Sciatic nerve (tissue), 2 donors: ENCODE results near the gene TBC1D9. TPM values are rescaled to one million over a fixed set of nuclear protein-coding genes. Genes with fewer than 3 reads are reported as not detected.

ENCODE experiments used
- ATAC-seq: fragments of 200-7000 bp; cut with Tn5 transposase; one replicate; pipeline ENCODE4 v1.9.1; 2020; ENCODE audit warnings: mild to moderate bottlenecking, moderate library complexity
- DNase-seq: peaks from one replicate; pipeline ENCODE4 v3.0.0-alpha.2; 2020; ENCODE audit warnings: low spot score
- intact Hi-C: fragments of 100-400 bp; cut with DNase I; formaldehyde crosslinking; loops from one replicate; pipeline ENCODE4 v1.14.2; 2022
- total RNA-seq: library from RNA; stranded (reverse); fragmentation: NEBNext Ultra II Directional; extraction: Animal tissue kit (Norgen Biotek cat#: 25700); gene quantifications from one replicate; pipeline ENCODE4 v1.2.1, GENCODE V29; 2021
- donor health status: DM: no; HTN: no; CAD: no.
- donor health status: DM: no; HTN: no; CAD: no.

The TBC1D9 gene
- total RNA-seq, 1 donor from 2014 or later = 27.2 TPM

- ATAC-seq = no peak
- DNase-seq = no peak
- intact Hi-C loops = no loop called here
These were observed 26.7 kb downstream of the TBC1D9 start for GRCh38 chr4:140729344-140730049.

DNA sequence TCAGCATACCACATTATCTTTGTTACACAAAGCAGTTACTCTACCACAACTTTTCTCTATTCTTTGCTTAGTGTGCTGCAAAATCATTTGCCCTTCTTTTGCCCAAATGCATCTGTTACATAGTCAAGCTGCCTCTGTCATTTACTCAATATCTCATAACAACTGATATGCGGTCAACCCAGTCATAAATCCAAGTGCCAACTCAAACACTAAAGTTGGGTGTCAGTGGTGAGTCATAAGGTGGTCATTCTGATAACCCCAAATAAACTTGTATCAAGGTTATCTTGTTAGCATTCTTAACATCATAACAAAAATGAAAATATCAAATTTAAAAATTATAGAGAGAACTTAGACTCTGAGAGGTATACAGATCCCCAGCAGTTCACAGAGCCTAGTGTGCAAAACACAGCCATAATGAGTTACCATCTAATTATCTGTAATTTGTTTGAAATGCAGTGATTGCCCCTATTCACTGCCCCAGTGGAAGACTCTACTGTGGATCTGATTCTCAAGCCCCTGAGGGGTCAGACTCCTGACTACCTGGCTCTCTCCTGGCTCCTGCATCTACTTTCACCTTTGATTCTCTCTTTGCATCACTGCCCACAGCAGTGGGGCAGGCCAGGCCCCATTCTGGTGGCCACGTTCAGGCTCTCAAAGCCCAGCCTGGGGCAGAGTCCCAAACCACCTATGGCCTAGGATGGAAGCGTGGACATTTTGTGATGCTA is 29.2 kb downstream of the TBC1D9 start:
- no peak for ATAC-seq
- DNase-seq = no peak
- intact Hi-C loops = no loop called here

GRCh38 chr4:140725556-140725955 is 30.6 kb downstream of the TBC1D9 start:
- no peak for ATAC-seq
- intact Hi-C loops = no loop called here
- DNase-seq = no peak

DNA sequence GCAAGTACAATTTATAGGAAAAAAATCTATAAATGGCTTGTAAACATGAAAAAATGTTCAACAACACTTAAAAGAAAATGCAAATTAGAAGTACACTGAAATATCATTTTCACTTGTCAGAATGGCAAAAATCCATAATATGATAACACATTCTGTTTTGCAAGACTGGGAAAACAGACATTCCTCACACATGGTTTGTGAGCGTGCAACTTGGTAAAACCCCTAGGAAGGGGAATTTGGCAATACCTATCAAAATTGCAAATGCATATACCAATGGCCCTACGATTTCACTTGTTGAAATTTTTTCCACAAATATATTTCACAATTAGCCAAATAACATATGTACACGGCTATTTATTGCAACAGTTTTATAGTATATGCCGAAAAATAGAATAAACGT is 31.4 kb downstream of the TBC1D9 start:
- intact Hi-C loops = no loop called here
- ATAC-seq = no peak

GRCh38 chr4:140720387-140721304 is 35.5 kb downstream of the TBC1D9 start:
- no peak for DNase-seq
- intact Hi-C loops = no loop called here
- no peak for ATAC-seq

More for the DNA sequence above, 31.4 kb downstream of the TBC1D9 start:
- no peak for DNase-seq

DNA sequence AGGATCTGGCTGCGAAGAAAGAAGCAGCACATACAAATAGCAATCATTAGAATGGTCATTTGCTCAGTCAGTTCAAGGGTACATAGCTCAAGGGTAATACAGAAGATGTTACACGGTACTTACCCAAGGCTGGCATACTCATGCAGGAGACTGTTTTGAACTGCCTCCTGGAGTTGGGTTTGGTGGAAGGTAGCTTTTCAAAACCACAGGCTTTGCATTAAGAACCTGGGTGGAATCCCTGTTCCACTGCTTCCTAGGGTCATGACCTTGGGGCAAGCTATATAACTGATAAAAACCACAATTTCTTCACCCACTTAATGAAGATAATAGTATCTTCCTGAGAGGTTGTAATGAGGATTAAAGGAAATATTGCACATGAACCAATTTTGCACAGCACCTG is 36.5 kb downstream of the TBC1D9 start:
- ATAC-seq = no peak
- intact Hi-C loops = no loop called here
- DNase-seq = no peak

- DNase-seq = no peak
- ATAC-seq = no peak
- intact Hi-C loops = no loop called here
These were observed 37.2 kb downstream of the TBC1D9 start for GRCh38 chr4:140719022-140719421.

DNA sequence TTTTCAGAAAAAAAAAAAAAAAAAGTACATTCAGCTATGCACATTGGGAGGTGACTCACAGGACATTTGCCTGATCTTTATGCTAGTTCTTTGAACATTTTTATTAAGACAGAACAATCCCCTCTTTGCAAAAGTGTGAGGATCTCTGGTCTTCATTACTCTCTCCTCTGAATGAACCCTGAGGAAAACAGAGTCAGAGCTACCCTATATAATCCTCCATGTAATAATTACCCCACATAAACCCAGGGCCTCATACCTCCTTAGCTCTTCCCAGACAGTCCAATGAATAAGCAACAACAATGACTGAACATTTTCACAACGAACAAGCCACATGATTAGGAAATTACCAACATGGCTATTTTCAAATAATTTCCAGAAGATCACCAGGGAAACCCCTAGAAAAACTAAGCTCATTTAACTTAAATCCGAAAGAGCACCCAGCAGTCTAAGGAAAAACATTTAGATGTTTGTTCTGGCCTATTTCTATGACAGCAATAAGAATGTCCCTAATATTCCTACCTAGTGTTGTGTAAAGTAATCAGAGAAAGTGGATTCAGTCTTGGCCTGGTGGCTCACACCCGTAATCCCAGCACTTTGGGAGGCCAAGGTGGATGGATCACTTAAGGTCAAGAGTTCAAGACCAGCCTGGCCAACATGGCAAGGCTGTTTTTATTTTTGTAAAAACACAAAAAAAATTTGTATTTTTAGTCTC is 37.8 kb downstream of the TBC1D9 start:
- intact Hi-C loops = no loop called here
- ATAC-seq = no peak
- DNase-seq = no peak

DNA sequence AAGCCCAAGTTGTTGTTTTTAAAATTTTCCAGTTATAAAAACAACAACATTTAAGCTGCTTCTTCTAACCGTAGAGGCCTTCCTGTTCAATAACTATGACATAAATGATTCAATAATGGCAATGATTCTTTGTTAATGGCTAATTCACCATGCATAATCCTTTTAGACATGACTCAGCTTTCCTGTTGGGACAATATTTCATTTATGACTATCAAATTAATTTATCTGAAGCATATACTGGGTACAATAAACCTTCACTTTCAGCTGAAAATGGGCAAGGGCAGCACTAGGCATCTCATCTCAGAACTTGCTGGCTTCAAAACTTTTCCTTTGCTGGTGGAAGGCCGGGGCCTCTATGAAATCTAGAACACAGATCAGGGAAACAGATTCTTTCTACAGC is 38.9 kb downstream of the TBC1D9 start:
- ATAC-seq = no peak

GRCh38 chr4:140715119-140715518 is 41.1 kb downstream of the TBC1D9 start:
- intact Hi-C loops = no loop called here
- no peak for ATAC-seq
- DNase-seq = no peak

More for the DNA sequence above, 38.9 kb downstream of the TBC1D9 start:
- no peak for DNase-seq
- intact Hi-C loops = no loop called here

GRCh38 chr4:140711910-140712309 is 44.3 kb downstream of the TBC1D9 start:
- ATAC-seq (no peak), DNase-seq (no peak)
- intact Hi-C loops = no loop called here

GRCh38 chr4:140710908-140711622 is 45.1 kb downstream of the TBC1D9 start:
- intact Hi-C loops = no loop called here
- ATAC-seq = no peak
- no peak for DNase-seq

- intact Hi-C loops = no loop called here
- ATAC-seq (no peak), DNase-seq (no peak)
These were observed 48.9 kb downstream of the TBC1D9 start for GRCh38 chr4:140707325-140707724.

GRCh38 chr4:140706665-140707064 is 49.5 kb downstream of the TBC1D9 start:
- intact Hi-C loops = no loop called here
- ATAC-seq = no peak
- DNase-seq = no peak

- intact Hi-C loops = no loop called here
- DNase-seq (no peak), ATAC-seq (no peak)
These were observed 49.9 kb downstream of the TBC1D9 start for GRCh38 chr4:140706276-140706625.

GRCh38 chr4:140705625-140706275 is 50.4 kb downstream of the TBC1D9 start:
- ATAC-seq = no peak
- intact Hi-C loops = no loop called here
- no peak for DNase-seq

- intact Hi-C loops = no loop called here
- DNase-seq (no peak), ATAC-seq (no peak)
These were observed 51.2 kb downstream of the TBC1D9 start for GRCh38 chr4:140704964-140705363.

DNA sequence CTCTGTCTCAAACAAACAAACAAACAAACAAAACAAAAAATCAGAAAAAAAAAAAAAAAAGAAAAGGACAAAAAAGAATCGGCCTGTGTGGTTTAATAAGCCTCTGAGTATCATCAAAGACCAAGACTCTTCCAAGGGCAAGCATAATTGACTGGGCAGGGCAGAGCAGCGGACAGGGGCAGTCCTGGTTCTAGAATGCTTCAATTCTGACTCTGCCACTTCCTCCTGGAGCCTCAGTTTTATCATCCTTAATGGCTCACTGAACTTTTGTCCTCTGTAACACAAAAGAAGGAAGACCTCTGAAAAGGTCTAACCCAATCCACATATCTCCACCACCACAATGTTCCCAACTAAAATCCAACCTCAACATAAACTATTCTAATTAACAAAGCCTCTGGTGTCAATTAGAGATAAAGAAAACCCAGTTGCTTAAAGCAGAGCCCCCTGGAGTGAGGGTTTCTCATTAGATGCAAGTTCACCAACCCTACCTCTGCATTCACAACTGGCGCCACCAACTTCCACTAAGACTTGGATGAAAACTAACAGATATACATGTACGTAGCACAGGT is 51.7 kb downstream of the TBC1D9 start:
- DNase-seq (no peak), ATAC-seq (no peak)
- intact Hi-C loops = no loop called here
